Liver (tissue), 3 donors: ENCODE data around the gene BLTP3A.

Experiments used
- FOXA1 ChIP-seq: IDR thresholded peaks from 2 replicates; pipeline ENCODE4 v1.6.1; 2016; ENCODE audit warnings: antibody characterized with exemption
- HNF4G ChIP-seq: IDR thresholded peaks from 2 replicates; pipeline ENCODE4 v1.6.1; 2016; ENCODE audit warnings: antibody characterized with exemption
- RAD21 ChIP-seq, 2 donors: IDR thresholded peaks; 2 replicates each; pipeline ENCODE4 v1.6.1; 2016; ENCODE audit warnings: antibody characterized with exemption in 2 of 2, mild to moderate bottlenecking in 2 of 2
- TAF1 ChIP-seq: conservative IDR thresholded peaks from 2 replicates; pipeline ENCODE4 v1.6.1; 2016; ENCODE audit warnings: antibody characterized with exemption, mild to moderate bottlenecking
- TF ChIP-seq, protein P1 (sequence below): IDR thresholded peaks from 2 replicates; pipeline ENCODE4 v1.6.1; 2016; ENCODE audit warnings: antibody characterized with exemption, mild to moderate bottlenecking
- TF ChIP-seq, protein P2 (sequence below): IDR thresholded peaks from 2 replicates; pipeline ENCODE4 v1.6.1; 2016; ENCODE audit warnings: antibody characterized with exemption
- TF ChIP-seq, protein P3 (sequence below): fragments of 150-350 bp; IDR thresholded peaks from 2 replicates; pipeline ENCODE4 v1.5.1; 2017; ENCODE audit warnings: improper control_type of control experiment, low read depth, low read length; ENCODE audit not compliant: missing input control
- TF ChIP-seq, protein P4 (sequence below): IDR thresholded peaks from 2 replicates; pipeline ENCODE4 v1.6.1; 2016; ENCODE audit warnings: antibody characterized with exemption
- donor health status: healthy.
- donor health status: healthy.

DNA sequence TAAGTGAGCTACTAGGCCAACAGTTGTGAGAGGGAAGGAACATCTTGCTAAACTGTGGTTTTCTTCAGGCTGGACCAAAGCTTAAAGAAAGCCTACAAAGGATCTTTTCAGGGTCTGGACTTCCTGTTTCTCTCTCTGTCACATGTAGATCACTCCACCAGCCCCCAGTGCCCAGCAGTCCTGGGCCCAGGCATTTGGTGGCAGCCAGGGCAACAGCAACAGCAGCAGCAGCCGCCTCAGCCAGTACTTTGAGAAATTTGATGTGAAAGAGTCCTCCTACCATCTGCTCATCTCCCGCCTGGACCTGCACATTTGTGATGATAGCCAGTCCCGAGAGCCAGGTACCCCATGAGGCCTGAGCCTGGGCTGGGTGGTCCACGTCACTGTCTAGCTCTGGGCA, 44.1 kb downstream of the BLTP3A start:
- TF ChIP-seq, protein P1, sequence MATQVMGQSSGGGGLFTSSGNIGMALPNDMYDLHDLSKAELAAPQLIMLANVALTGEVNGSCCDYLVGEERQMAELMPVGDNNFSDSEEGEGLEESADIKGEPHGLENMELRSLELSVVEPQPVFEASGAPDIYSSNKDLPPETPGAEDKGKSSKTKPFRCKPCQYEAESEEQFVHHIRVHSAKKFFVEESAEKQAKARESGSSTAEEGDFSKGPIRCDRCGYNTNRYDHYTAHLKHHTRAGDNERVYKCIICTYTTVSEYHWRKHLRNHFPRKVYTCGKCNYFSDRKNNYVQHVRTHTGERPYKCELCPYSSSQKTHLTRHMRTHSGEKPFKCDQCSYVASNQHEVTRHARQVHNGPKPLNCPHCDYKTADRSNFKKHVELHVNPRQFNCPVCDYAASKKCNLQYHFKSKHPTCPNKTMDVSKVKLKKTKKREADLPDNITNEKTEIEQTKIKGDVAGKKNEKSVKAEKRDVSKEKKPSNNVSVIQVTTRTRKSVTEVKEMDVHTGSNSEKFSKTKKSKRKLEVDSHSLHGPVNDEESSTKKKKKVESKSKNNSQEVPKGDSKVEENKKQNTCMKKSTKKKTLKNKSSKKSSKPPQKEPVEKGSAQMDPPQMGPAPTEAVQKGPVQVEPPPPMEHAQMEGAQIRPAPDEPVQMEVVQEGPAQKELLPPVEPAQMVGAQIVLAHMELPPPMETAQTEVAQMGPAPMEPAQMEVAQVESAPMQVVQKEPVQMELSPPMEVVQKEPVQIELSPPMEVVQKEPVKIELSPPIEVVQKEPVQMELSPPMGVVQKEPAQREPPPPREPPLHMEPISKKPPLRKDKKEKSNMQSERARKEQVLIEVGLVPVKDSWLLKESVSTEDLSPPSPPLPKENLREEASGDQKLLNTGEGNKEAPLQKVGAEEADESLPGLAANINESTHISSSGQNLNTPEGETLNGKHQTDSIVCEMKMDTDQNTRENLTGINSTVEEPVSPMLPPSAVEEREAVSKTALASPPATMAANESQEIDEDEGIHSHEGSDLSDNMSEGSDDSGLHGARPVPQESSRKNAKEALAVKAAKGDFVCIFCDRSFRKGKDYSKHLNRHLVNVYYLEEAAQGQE: no peak
- TF ChIP-seq, protein P2, sequence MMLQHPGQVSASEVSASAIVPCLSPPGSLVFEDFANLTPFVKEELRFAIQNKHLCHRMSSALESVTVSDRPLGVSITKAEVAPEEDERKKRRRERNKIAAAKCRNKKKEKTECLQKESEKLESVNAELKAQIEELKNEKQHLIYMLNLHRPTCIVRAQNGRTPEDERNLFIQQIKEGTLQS: no peak
- no peak for TF ChIP-seq FOXA1
- TF ChIP-seq, protein P3, sequence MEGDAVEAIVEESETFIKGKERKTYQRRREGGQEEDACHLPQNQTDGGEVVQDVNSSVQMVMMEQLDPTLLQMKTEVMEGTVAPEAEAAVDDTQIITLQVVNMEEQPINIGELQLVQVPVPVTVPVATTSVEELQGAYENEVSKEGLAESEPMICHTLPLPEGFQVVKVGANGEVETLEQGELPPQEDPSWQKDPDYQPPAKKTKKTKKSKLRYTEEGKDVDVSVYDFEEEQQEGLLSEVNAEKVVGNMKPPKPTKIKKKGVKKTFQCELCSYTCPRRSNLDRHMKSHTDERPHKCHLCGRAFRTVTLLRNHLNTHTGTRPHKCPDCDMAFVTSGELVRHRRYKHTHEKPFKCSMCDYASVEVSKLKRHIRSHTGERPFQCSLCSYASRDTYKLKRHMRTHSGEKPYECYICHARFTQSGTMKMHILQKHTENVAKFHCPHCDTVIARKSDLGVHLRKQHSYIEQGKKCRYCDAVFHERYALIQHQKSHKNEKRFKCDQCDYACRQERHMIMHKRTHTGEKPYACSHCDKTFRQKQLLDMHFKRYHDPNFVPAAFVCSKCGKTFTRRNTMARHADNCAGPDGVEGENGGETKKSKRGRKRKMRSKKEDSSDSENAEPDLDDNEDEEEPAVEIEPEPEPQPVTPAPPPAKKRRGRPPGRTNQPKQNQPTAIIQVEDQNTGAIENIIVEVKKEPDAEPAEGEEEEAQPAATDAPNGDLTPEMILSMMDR: no peak
- no peak for TF ChIP-seq RAD21 (IDR thresholded peaks at IDR 0.05)
- TF ChIP-seq TAF1: no peak
- TF ChIP-seq, protein P4, sequence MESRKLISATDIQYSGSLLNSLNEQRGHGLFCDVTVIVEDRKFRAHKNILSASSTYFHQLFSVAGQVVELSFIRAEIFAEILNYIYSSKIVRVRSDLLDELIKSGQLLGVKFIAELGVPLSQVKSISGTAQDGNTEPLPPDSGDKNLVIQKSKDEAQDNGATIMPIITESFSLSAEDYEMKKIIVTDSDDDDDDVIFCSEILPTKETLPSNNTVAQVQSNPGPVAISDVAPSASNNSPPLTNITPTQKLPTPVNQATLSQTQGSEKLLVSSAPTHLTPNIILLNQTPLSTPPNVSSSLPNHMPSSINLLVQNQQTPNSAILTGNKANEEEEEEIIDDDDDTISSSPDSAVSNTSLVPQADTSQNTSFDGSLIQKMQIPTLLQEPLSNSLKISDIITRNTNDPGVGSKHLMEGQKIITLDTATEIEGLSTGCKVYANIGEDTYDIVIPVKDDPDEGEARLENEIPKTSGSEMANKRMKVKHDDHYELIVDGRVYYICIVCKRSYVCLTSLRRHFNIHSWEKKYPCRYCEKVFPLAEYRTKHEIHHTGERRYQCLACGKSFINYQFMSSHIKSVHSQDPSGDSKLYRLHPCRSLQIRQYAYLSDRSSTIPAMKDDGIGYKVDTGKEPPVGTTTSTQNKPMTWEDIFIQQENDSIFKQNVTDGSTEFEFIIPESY: no peak
- no peak for TF ChIP-seq HNF4G
